SH-SY5Y (cell line): ENCODE results near the gene ANAPC16.

Experiments
- GATA2 ChIP-seq: IDR thresholded peaks from 2 replicates; pipeline ENCODE4 v1.6.1; 2011; ENCODE audit warnings: mild to moderate bottlenecking, low read depth, low read length
- GATA3 ChIP-seq: IDR thresholded peaks from 2 replicates; pipeline ENCODE4 v1.6.1; 2011; ENCODE audit warnings: low read depth, mild to moderate bottlenecking, low read length, moderate library complexity

- TF ChIP-seq GATA2 (no peak), GATA3 (no peak)
Observed at GRCh38 chr10:72184156-72184555, 31.7 kb upstream of the ANAPC16 start.
